SH-SY5Y (cell line): ENCODE results near the gene CRACDL.

ENCODE experiments used
- GATA2 ChIP-seq: IDR thresholded peaks from 2 replicates; pipeline ENCODE4 v1.6.1; 2011; ENCODE audit warnings: mild to moderate bottlenecking, low read depth, low read length
- GATA3 ChIP-seq: IDR thresholded peaks from 2 replicates; pipeline ENCODE4 v1.6.1; 2011; ENCODE audit warnings: low read depth, mild to moderate bottlenecking, low read length, moderate library complexity

DNA sequence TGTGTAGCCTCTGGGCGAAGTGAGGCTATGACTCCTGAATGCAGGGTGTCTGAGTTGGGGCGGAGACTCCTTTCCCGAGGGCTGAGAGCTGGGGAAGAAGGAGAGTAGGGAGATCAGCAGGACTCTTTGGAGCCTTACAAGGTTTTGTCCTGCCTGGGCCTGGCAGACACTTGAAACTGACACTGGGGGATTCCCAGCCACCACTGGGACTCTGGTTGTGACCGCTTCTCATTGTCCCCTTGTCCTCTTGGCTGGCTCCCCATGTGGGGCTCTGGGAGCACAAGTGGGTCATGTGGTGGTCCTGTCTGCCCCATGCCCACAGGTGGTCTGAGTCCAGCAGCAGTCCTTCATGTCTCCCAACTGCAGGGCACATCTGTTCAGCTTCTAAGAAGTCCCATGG, 126.9 kb downstream of the CRACDL start:
- TF ChIP-seq GATA2 (no peak), GATA3 (no peak)
